OCI-LY1 (cell line): Measurements from ENCODE around the gene PDE11A.

Experiments used
- H2AFZ ChIP-seq: fragments of 200-600 bp; sonication (generic), shearing (Covaris generic); 2 replicates; pipeline ENCODE4 v1.6.0; 2014; ENCODE audit warnings: antibody characterized with exemption, mild to moderate bottlenecking, low read length
- H3F3A ChIP-seq: fragments of 200-600 bp; sonication (generic), shearing (Covaris generic); 2 replicates; pipeline ENCODE4 v1.6.0; 2014; ENCODE audit warnings: mild to moderate bottlenecking, antibody characterized with exemption, low read length, moderate library complexity; ENCODE audit not compliant: insufficient read depth
- H3K27ac ChIP-seq: fragments of 200-600 bp; sonication (generic); 2 replicates; pipeline ENCODE4 v1.5.1; 2014; ENCODE audit warnings: low read length, mixed run types, mild to moderate bottlenecking, low read depth; ENCODE audit not compliant: poor library complexity, severe bottlenecking
- H3K27me3 ChIP-seq: fragments of 200-600 bp; sonication (generic); 2 replicates; pipeline ENCODE4 v1.6.0; 2014; ENCODE audit warnings: antibody characterized with exemption, mild to moderate bottlenecking, low read length, moderate library complexity; ENCODE audit not compliant: insufficient read depth
- H3K36me3 ChIP-seq: fragments of 200-600 bp; sonication (generic); 2 replicates; pipeline ENCODE4 v1.6.1; 2014; ENCODE audit warnings: mild to moderate bottlenecking, antibody characterized with exemption, low read length, moderate library complexity, mixed read lengths; ENCODE audit not compliant: insufficient read depth
- H3K4me1 ChIP-seq: fragments of 200-600 bp; sonication (generic); 2 replicates; pipeline ENCODE4 v1.5.1; 2014; ENCODE audit warnings: mild to moderate bottlenecking, low read length, moderate library complexity; ENCODE audit not compliant: insufficient read depth, severe bottlenecking
- H3K4me2 ChIP-seq: fragments of 200-600 bp; sonication (generic), shearing (Covaris generic); 2 replicates; pipeline ENCODE4 v1.6.1; 2014; ENCODE audit warnings: low read length
- H3K4me3 ChIP-seq: fragments of 200-600 bp; sonication (generic); 2 replicates; pipeline ENCODE4 v1.5.1; 2014; ENCODE audit warnings: low read length, low read depth, mild to moderate bottlenecking, mixed read lengths; ENCODE audit not compliant: poor library complexity, severe bottlenecking
- H3K79me2 ChIP-seq: fragments of 200-600 bp; shearing (Covaris generic); 2 replicates; pipeline ENCODE4 v1.6.1; 2016; ENCODE audit warnings: mixed run types, low read length, mixed read lengths; ENCODE audit not compliant: insufficient read depth
- H3K9ac ChIP-seq: fragments of 200-600 bp; sonication (generic), shearing (Covaris generic); 2 replicates; pipeline ENCODE4 v1.6.1; 2014; ENCODE audit warnings: mild to moderate bottlenecking, low read length, mixed read lengths
- H3K9me2 ChIP-seq: fragments of 200-600 bp; sonication (generic), shearing (Covaris generic); 2 replicates; pipeline ENCODE4 v1.6.1; 2014; ENCODE audit warnings: low read depth, mild to moderate bottlenecking, low read length, mixed read lengths
- H3K9me3 ChIP-seq: fragments of 200-600 bp; shearing (Covaris generic); 2 replicates; pipeline ENCODE4 v1.6.1; 2014; ENCODE audit warnings: low read length, mixed read lengths
- H4K20me1 ChIP-seq: fragments of 200-600 bp; sonication (generic), shearing (Covaris generic); 2 replicates; pipeline ENCODE4 v1.6.0; 2016; ENCODE audit warnings: mild to moderate bottlenecking, low read length; ENCODE audit not compliant: insufficient read depth
- CTCF ChIP-seq: fragments of 200-600 bp; sonication (generic), shearing (Covaris generic); IDR thresholded peaks from 2 replicates; pipeline ENCODE4 v1.5.1; 2017; ENCODE audit warnings: mild to moderate bottlenecking, antibody characterized with exemption, low read length, moderate library complexity, mixed read lengths
- EZH2 ChIP-seq: fragments of 200-600 bp; sonication (generic), shearing (Covaris generic); IDR thresholded peaks from 2 replicates; pipeline ENCODE4 v1.8.0; 2017; ENCODE audit warnings: borderline replicate concordance, mixed run types, mild to moderate bottlenecking, antibody characterized with exemption, low read length, moderate library complexity, mixed read lengths

The PDE11A gene

GRCh38 chr2:177902395-177903163 lies 170.0 kb downstream of the PDE11A start:
- Histone ChIP-seq H3K9me3 (no peaks in the 10 kb centered on the region), H3K79me2 (no peaks in the 10 kb centered on the region), H3K9ac (no peak overlapping the region), H3F3A (no peaks in the 10 kb centered on the region), H3K36me3 (no peaks in the 10 kb centered on the region), H4K20me1 (no peaks in the 10 kb centered on the region), H3K27me3 (no peaks in the 10 kb centered on the region), H3K4me3 (no peak overlapping the region), H3K9me2 (no peaks in the 10 kb centered on the region), H3K4me2 (no peak overlapping the region), H3K4me1 (peaks cover 3% of the 10 kb centered on the region), H3K27ac (no peak overlapping the region), H2AFZ (no peak overlapping the region)
- no peak for TF ChIP-seq CTCF
- no peak for TF ChIP-seq EZH2

GRCh38 chr2:177900082-177900481 lies 172.5 kb downstream of the PDE11A start:
- H3K36me3 ChIP-seq, result no peaks in the 10 kb centered on the region
- no peak overlapping the region for H3K4me2 ChIP-seq
- no peaks in the 10 kb centered on the region for H3K9me2 ChIP-seq
- no peak overlapping the region for H3K4me3 ChIP-seq
- H3K27me3 ChIP-seq, result no peaks in the 10 kb centered on the region
- H3K79me2 ChIP-seq, result no peaks in the 10 kb centered on the region
- H3K9ac ChIP-seq, result no peak overlapping the region
- TF ChIP-seq CTCF (no peak), EZH2 (no peak)
- no peaks in the 10 kb centered on the region for H3F3A ChIP-seq
- H2AFZ ChIP-seq, result no peak overlapping the region
- H3K4me1 ChIP-seq, result no peaks in the 10 kb centered on the region
- H3K9me3 ChIP-seq, result no peaks in the 10 kb centered on the region
- H4K20me1 ChIP-seq, result no peaks in the 10 kb centered on the region
- no peak overlapping the region for H3K27ac ChIP-seq

GRCh38 chr2:177897278-177897677 lies 175.3 kb downstream of the PDE11A start:
- Histone ChIP-seq H3K4me1 (no peaks in the 10 kb centered on the region), H2AFZ (no peak overlapping the region), H3K27me3 (no peaks in the 10 kb centered on the region), H3K9me3 (no peaks in the 10 kb centered on the region), H3K4me2 (no peak overlapping the region), H3K9me2 (no peaks in the 10 kb centered on the region), H3K27ac (no peak overlapping the region), H3F3A (no peaks in the 10 kb centered on the region), H3K9ac (no peak overlapping the region), H3K4me3 (no peak overlapping the region), H3K36me3 (no peaks in the 10 kb centered on the region), H3K79me2 (no peaks in the 10 kb centered on the region), H4K20me1 (no peaks in the 10 kb centered on the region)
- no peak for TF ChIP-seq CTCF
- TF ChIP-seq EZH2, result no peak
